NCI-H1694 treated with DMSO at 0.1 percent for 48 hours (cell line): ENCODE results near the gene EYA2.

Source experiments
- DNase-seq: peaks from one replicate; lab custom pipeline; 2025; lab: John Stamatoyannopoulos, UW

Gene EYA2

GRCh38 chr20:47227119-47227518 lies 332.5 kb downstream of the EYA2 start:
- no peak for DNase-seq

DNA sequence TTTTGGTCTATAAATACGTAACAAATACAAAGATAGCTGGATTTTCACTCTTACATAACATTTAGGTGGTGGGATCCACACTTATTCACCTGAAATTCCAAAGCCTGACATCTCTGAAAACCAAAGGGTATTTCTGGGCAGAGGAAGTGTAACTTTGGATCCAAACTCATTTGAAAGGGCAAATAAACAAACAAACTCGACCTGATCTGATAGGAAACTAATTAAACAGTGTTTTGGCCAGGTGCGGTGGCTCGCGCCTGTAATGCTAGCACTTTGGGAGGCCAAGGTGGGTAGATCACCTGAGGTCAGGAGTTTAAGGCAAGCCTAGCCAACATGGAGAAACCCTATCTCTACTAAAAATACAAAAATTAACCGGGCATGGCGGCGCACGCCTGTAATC lies 332.9 kb downstream of the EYA2 start:
- no peak for DNase-seq

- no peak for DNase-seq
Measured at GRCh38 chr20:47228654-47229053, 334.0 kb downstream of the EYA2 start.

DNA sequence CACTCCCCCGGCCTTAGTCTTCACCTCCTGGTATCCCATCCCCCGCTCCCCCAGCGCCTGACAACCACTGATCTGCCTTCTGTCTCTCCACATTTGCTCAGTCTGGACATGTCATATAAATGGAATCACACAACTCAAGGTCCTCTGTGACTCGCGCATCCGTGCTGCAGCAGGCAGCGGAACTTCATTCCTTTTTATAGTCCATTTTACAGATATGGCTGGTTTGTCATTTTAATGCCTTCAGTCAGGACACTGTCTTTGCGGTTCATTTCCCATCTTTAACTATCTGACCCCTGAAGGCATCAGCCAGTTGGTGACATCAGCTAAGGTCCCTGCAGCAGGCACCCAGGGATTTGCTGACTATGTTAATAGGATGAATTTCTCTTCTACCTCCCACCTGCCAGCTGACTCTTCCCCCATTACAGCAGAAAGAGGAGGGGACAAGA lies 336.2 kb downstream of the EYA2 start:
- DNase-seq = no peak

DNA sequence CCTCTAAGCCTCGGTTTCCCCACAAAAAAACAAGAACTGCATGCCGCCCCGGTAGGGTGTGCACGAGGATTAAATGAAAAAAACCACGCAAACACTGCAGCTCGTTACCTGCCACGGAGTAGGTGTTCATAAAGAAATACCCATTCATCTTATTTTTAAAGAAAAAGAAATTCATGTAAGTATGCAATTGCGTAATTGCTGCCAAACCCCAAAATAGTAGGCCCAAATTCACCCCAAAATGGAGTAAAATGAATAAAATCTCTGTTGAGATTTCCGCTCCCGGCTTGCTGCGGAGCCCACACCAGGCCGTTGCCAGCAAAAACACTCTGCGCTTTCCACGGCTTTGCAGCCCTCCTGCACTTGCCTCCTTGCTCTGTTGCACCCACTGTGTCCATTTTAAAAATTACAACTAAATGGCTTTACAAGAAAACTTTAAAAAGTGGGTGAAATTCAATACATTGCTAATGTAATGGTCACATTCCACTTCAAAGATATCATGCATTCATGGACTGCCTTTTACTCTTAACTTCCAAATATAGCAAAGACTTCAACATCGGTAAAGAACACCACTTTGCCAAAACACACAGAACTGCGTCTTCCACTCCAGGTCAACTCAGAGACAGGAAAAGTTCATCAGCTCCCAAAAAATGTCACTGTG lies 336.9 kb downstream of the EYA2 start:
- no peak for DNase-seq

- no peak for DNase-seq
Measured at GRCh38 chr20:47232518-47232917, 337.9 kb downstream of the EYA2 start.

DNA sequence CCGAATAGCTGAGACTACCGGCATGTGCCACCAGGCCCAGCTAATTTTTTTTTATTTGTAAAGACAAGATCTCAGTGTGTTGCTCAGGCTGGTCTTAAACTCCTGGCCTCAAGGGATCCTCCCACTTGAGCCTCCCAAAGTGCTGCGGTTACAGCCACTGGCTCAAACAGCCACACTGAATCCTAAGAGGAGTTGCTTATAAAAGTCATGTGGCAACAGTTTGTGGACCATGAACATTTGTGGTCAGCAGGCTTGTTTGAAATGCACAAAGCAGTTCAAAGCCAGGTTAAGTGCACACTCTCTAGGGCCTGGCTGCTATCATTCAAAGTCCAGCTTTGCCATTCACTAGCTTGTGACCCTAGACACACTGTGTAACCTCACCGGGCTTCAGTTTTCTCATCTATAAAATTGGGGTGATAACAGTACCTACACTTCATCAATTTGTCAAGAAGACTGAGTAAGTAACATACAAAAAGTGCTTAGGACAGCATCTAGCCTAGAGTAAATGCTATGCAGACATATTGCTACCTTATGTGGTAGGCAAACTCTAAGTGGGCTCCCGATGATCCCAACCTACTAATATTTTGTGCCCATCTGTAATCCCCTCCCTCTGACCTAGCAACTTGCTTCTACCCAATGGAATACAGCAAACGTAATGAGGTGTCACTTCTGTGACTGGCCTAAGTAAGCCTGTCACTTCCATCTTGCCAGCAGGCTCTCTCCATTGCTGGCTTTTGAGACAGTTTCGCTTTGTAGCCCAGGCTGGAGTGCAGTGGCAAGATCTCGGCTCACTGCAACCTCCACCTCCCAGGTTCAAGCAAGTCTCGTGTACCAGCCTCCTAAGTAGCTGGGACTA lies 338.9 kb downstream of the EYA2 start:
- DNase-seq = no peak

DNA sequence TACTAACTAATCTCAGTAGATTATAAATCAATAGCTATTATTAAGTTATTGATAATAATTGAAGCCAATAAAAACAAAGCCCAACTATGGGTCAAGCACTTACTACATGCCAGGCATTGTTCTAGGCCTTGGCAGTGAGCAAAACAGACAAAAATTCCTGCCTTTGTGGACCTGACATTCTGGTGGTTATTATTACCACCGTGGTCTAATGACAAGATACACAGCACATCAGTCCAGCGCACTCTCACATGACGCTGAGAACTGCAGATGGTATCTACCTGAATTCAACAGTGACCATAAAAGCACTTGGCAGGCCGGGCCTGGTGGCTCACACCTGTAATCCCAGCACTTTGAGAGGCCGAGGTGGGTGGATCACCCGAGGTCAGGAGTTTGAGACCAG lies 340.5 kb downstream of the EYA2 start:
- DNase-seq = no peak

- DNase-seq = no peak
Measured at GRCh38 chr20:47235853-47236638, 341.4 kb downstream of the EYA2 start.

- no peak for DNase-seq
Measured at GRCh38 chr20:47236639-47236900, 341.9 kb downstream of the EYA2 start.

GRCh38 chr20:47237715-47238114 lies 343.1 kb downstream of the EYA2 start:
- DNase-seq = no peak
